ENCODE data around the gene MICU1. TPM values are rescaled to one million over a fixed set of nuclear protein-coding genes. Genes with fewer than 3 reads are reported as not detected.

MICU1 gene
- total and polyA plus RNA-seq, 2 donors from 2014 or later: 46.3 to 89.9 TPM

DNA sequence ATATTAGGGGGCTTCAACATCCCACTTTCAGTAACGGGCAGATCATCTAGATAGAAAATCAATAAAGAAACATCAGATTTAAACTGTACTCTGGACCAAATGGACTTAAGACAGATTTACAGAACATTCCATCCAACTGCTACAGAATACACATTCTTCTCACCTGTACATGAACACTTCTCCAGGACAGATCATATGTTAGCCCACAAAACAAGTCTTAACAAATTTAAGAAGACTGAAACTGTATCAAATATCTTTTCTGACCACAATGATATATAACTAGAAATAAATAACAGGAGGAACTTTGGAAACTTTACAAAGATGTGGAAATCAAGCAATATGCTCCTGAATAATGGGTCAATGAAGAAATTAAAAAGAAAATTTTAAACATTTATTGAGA lies 86.7 kb downstream of the MICU1 start:
- no peak for FAIRE-seq
- no peak overlapping the region for H3K27ac ChIP-seq (ENCODE audit: low read depth in 2 of 2, low read length in 2 of 2)
- no peak for TF ChIP-seq CTCF (IDR thresholded peaks at IDR 0.05; ENCODE audit: borderline replicate concordance, extremely low read depth, insufficient read depth)
- no peak for DNase-seq
- H3K9ac ChIP-seq (ENCODE audit: low read length in 3 of 3): no peak overlapping the region
- H3K4me1 ChIP-seq (ENCODE audit: control insufficient read depth in 2 of 3, insufficient read depth in 2 of 3, low read depth in 1 of 3, low read length in 3 of 3): no peaks in the 10 kb centered on the region
- intact Hi-C loops (cut with DNase I): no loop called here
- peaks cover 0 to 2% (median 0%) of the 10 kb centered on the region in 3 donors for H3K36me3 ChIP-seq (ENCODE audit: control insufficient read depth in 2 of 3, insufficient read depth in 3 of 3, low read length in 3 of 3)
- peaks cover 0 to 3% (median 3%) of the 10 kb centered on the region in 3 donors for H3K9me3 ChIP-seq (ENCODE audit: control insufficient read depth in 2 of 3, insufficient read depth in 1 of 3, low read length in 3 of 3)
- no peak overlapping the region for H3K4me3 ChIP-seq (ENCODE audit: low read length in 3 of 3)
- H3K27me3 ChIP-seq (ENCODE audit: control insufficient read depth, insufficient read depth, low read length): no peaks in the 10 kb centered on the region

DNA sequence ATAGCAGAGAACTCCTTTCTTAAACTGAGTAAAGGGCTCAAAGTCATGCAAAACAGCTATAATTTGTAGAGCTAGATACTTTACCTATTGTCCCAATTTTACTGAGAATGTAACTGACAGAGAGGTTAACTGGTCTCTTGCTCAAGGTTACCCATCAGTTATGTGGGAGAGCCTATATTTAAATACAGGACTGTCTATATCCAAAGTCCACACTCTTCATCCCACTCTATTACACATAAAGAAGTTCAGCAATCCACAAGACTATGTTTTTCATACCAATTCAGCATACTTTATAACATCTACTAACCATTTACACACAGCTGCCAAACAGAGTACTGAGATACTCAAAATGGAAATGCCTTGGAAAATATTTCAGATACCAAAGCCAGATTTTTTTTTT lies 100.2 kb downstream of the MICU1 start:
- Histone ChIP-seq H3K4me3 (ENCODE audit: low read length in 3 of 3) (peak overlapping the region in 2 of 3 donors; percentile 44 to 67), H3K27ac (ENCODE audit: low read depth in 2 of 2, low read length in 2 of 2) (no peak overlapping the region), H3K4me1 (ENCODE audit: control insufficient read depth in 2 of 3, insufficient read depth in 2 of 3, low read depth in 1 of 3, low read length in 3 of 3) (no peaks in the 10 kb centered on the region), H3K9ac (ENCODE audit: low read length in 3 of 3) (no peak overlapping the region), H3K36me3 (ENCODE audit: control insufficient read depth in 2 of 3, insufficient read depth in 3 of 3, low read length in 3 of 3) (no peaks in the 10 kb centered on the region), H3K9me3 (ENCODE audit: control insufficient read depth in 2 of 3, insufficient read depth in 1 of 3, low read length in 3 of 3) (no peaks in the 10 kb centered on the region), H3K27me3 (ENCODE audit: control insufficient read depth, insufficient read depth, low read length) (no peaks in the 10 kb centered on the region)
- intact Hi-C loops (cut with DNase I): no loop called here
- no peak for TF ChIP-seq CTCF (IDR thresholded peaks at IDR 0.05; ENCODE audit: borderline replicate concordance, extremely low read depth, insufficient read depth)
- DNase-seq: no peak
- no peak for FAIRE-seq

DNA sequence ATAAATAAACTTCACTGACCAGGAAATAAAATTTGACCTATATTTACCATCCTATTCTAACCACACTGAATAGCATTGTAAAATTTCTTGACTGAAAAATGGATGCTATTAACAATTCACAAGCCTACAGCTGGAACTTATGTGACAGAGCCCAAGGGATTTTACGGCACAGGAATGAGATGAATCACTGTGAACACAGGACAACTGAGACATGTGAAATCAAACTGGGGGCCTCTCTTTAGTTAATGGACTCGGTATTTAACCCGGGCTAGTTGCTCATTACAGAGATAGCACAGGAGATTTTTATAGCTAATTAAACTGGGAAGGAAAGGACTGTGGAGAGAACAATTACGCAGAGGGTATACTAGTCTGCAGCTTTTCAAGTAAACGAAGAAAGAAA lies 100.6 kb downstream of the MICU1 start:
- TF ChIP-seq CTCF (IDR thresholded peaks at IDR 0.05; ENCODE audit: borderline replicate concordance, extremely low read depth, insufficient read depth): no peak
- no peak for FAIRE-seq
- intact Hi-C loops (cut with DNase I): no loop called here

DNA sequence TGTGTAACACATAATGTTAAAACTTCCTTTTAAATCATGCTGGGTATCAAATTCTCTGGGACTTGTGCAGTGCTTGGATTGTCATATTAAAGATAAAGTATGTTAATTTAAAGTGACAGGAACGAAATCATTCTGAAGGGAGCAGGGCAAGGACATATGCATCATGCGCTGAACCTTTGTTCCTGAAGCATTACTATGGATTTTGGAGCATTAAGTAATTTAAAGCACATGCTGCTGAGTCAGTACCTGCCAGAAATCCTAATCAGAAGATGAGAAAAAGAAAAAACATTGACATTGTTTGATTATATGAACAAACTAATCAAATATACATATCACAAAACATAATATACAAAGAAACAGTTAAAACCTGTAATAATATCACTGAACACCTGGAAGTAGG lies 101.4 kb downstream of the MICU1 start:
- Histone ChIP-seq H3K4me1 (ENCODE audit: control insufficient read depth in 2 of 3, insufficient read depth in 2 of 3, low read depth in 1 of 3, low read length in 3 of 3) (no peaks in the 10 kb centered on the region), H3K27me3 (ENCODE audit: control insufficient read depth, insufficient read depth, low read length) (no peaks in the 10 kb centered on the region), H3K9me3 (ENCODE audit: control insufficient read depth in 2 of 3, insufficient read depth in 1 of 3, low read length in 3 of 3) (no peaks in the 10 kb centered on the region), H3K9ac (ENCODE audit: low read length in 3 of 3) (no peak overlapping the region), H3K36me3 (ENCODE audit: control insufficient read depth in 2 of 3, insufficient read depth in 3 of 3, low read length in 3 of 3) (no peaks in the 10 kb centered on the region), H3K4me3 (ENCODE audit: low read length in 3 of 3) (peak overlapping the region in 1 of 3 donors; percentile 67), H3K27ac (ENCODE audit: low read depth in 2 of 2, low read length in 2 of 2) (no peak overlapping the region)
- DNase-seq: no peak
- intact Hi-C loops (cut with DNase I): no loop called here
- FAIRE-seq: no peak
- TF ChIP-seq CTCF (IDR thresholded peaks at IDR 0.05; ENCODE audit: borderline replicate concordance, extremely low read depth, insufficient read depth): no peak

More for the DNA sequence above, 100.6 kb downstream of the MICU1 start:
- H3K36me3 ChIP-seq (ENCODE audit: control insufficient read depth in 2 of 3, insufficient read depth in 3 of 3, low read length in 3 of 3): no peaks in the 10 kb centered on the region
- peak overlapping the region in 2 of 3 donors; percentile 44 to 67 for H3K4me3 ChIP-seq (ENCODE audit: low read length in 3 of 3)
- peak in 2 of 5 donors; percentile 24 to 59 for DNase-seq
- H3K4me1 ChIP-seq (ENCODE audit: control insufficient read depth in 2 of 3, insufficient read depth in 2 of 3, low read depth in 1 of 3, low read length in 3 of 3): no peaks in the 10 kb centered on the region
- H3K9me3 ChIP-seq (ENCODE audit: control insufficient read depth in 2 of 3, insufficient read depth in 1 of 3, low read length in 3 of 3): no peaks in the 10 kb centered on the region
- no peak overlapping the region for H3K27ac ChIP-seq (ENCODE audit: low read depth in 2 of 2, low read length in 2 of 2)
- H3K27me3 ChIP-seq (ENCODE audit: control insufficient read depth, insufficient read depth, low read length): no peaks in the 10 kb centered on the region
- H3K9ac ChIP-seq (ENCODE audit: low read length in 3 of 3): no peak overlapping the region

Data from kidney (tissue), 14 donors.